ENCODE results near the gene KRTAP10-1.

DNA sequence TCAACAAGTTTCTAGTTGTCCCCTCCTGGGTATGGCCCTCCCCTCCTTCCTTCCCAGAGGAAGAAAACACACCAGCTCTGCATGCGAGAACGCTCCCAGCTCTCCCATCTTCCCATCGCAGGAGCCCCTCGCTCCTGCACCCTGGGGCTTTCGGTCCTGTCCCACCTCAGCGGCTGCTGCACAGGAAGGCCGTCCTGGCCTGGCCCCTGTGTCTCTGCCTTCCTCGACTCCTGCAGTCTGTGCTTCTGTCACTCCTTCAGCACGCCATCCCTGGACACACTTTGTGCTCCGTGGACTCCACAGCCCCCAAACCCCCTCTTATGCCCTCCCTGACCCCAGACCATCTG, 23.2 kb downstream of the KRTAP10-1 start:
- TF ChIP-seq, protein P1, sequence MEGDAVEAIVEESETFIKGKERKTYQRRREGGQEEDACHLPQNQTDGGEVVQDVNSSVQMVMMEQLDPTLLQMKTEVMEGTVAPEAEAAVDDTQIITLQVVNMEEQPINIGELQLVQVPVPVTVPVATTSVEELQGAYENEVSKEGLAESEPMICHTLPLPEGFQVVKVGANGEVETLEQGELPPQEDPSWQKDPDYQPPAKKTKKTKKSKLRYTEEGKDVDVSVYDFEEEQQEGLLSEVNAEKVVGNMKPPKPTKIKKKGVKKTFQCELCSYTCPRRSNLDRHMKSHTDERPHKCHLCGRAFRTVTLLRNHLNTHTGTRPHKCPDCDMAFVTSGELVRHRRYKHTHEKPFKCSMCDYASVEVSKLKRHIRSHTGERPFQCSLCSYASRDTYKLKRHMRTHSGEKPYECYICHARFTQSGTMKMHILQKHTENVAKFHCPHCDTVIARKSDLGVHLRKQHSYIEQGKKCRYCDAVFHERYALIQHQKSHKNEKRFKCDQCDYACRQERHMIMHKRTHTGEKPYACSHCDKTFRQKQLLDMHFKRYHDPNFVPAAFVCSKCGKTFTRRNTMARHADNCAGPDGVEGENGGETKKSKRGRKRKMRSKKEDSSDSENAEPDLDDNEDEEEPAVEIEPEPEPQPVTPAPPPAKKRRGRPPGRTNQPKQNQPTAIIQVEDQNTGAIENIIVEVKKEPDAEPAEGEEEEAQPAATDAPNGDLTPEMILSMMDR (IDR thresholded peaks at IDR 0.05 in 4 of 5, conservative IDR thresholded peaks at IDR 0.05 in 1 of 5) = no peak
- TF ChIP-seq POLR2A (IDR thresholded peaks at IDR 0.05) = no peak
